GM18505 (cell line): ENCODE results near the gene SLC39A11.
"Not testable (repeated sequence)": the region's sequence is repeated elsewhere in the genome, so short reads cannot be mapped to it uniquely, and the experiment has no call there.

Experiments used
- ATAC-seq: cut with Tn5 transposase; IDR thresholded peaks from one replicate; pipeline ENCODE4 v1.9.1; 2021; ENCODE audit not compliant: unreplicated experiment
- POLR2A ChIP-seq: IDR thresholded peaks from 4 replicates; pipeline ENCODE4 v1.6.1; 2011; ENCODE audit warnings: borderline replicate concordance; ENCODE audit not compliant: insufficient read depth, insufficient read length; ENCODE audit errors: extremely low read depth

Gene SLC39A11

GRCh38 chr17:72952220-72952619 is 140.3 kb downstream of the SLC39A11 start:
- no peak for TF ChIP-seq POLR2A
- ATAC-seq = no peak

- TF ChIP-seq POLR2A = no peak
- no peak for ATAC-seq
Observed at GRCh38 chr17:72950242-72950931, 142.1 kb downstream of the SLC39A11 start.

GRCh38 chr17:72948115-72948514 is 144.4 kb downstream of the SLC39A11 start:
- TF ChIP-seq POLR2A = no peak
- no peak for ATAC-seq

- ATAC-seq = no peak
- no peak for TF ChIP-seq POLR2A
Observed at GRCh38 chr17:72947475-72947874, 145.0 kb downstream of the SLC39A11 start.

GRCh38 chr17:72946696-72947095 is 145.8 kb downstream of the SLC39A11 start:
- no peak for ATAC-seq
- no peak for TF ChIP-seq POLR2A

GRCh38 chr17:72946156-72946555 is 146.3 kb downstream of the SLC39A11 start:
- no peak for TF ChIP-seq POLR2A
- no peak for ATAC-seq

GRCh38 chr17:72945473-72945872 is 147.0 kb downstream of the SLC39A11 start:
- no peak for TF ChIP-seq POLR2A

GRCh38 chr17:72943826-72944689 is 148.4 kb downstream of the SLC39A11 start:
- TF ChIP-seq POLR2A = no peak

More at GRCh38 chr17:72945473-72945872, 147.0 kb downstream of the SLC39A11 start:
- no peak for ATAC-seq

GRCh38 chr17:72942579-72942978 is 149.9 kb downstream of the SLC39A11 start:
- TF ChIP-seq POLR2A = no peak
- no peak for ATAC-seq

More at GRCh38 chr17:72943826-72944689, 148.4 kb downstream of the SLC39A11 start:
- no peak for ATAC-seq

- TF ChIP-seq POLR2A = no peak
- no peak for ATAC-seq
Observed at GRCh38 chr17:72940496-72940895, 152.0 kb downstream of the SLC39A11 start.

- ATAC-seq = no peak
- TF ChIP-seq POLR2A = no peak
Observed at GRCh38 chr17:72938482-72938881, 154.0 kb downstream of the SLC39A11 start.

- no peak for ATAC-seq
- no peak for TF ChIP-seq POLR2A
Observed at GRCh38 chr17:72937707-72938106, 154.8 kb downstream of the SLC39A11 start.

- ATAC-seq = not testable (repeated sequence)
Observed at GRCh38 chr17:72937254-72937653, 155.2 kb downstream of the SLC39A11 start.

- TF ChIP-seq POLR2A = no peak
- ATAC-seq = no peak
Observed at GRCh38 chr17:72935984-72936383, 156.5 kb downstream of the SLC39A11 start.
